ENCODE measurements around the gene CACNG8.

The CACNG8 gene

GRCh38 chr19:53958823-53959757 lies 3.6 kb upstream of the CACNG8 start:
- DNase-seq (ENCODE audit: low read depth): no peak
- no peak overlapping the region for H3K4me3 ChIP-seq (ENCODE audit: low read depth, low read length)
- TF ChIP-seq MYC (IDR thresholded peaks at IDR 0.05; ENCODE audit: low read depth, low read length): no peak

GRCh38 chr19:53960187-53960586 lies 2.5 kb upstream of the CACNG8 start:
- no peak for TF ChIP-seq MYC (IDR thresholded peaks at IDR 0.05; ENCODE audit: low read depth, low read length)
- no peak for TF ChIP-seq CTCF (IDR thresholded peaks at IDR 0.05; ENCODE audit: low read depth, low read length)
- TF ChIP-seq, protein P1, sequence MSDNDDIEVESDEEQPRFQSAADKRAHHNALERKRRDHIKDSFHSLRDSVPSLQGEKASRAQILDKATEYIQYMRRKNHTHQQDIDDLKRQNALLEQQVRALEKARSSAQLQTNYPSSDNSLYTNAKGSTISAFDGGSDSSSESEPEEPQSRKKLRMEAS (IDR thresholded peaks at IDR 0.05; ENCODE audit: low read depth, low read length): no peak
- no peak for TF ChIP-seq POLR2A (IDR thresholded peaks at IDR 0.05; ENCODE audit: extremely low read depth, insufficient read length)
- no peak overlapping the region for H3K4me3 ChIP-seq (ENCODE audit: low read depth, low read length)
- no peak for DNase-seq (ENCODE audit: low read depth)

DNA sequence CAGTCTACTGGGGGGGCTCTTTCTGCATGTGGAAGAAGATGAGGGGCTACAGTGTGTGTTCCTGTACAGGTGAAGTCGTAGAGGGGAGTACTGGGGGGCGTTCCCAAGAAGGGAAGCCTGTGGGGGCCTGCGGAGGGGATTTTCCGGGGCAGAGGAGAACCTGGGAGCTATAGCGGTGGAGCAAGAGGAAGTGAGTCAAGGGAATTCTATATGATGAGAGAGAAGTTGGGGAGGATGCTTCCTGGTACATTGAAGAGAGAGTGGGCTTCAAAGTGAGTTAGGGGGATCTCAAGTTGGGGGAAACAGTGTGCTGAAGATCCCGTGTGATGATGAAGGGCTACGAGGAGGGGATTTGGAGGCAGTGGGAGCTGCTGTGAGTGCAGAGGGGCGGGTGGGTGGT lies 1.9 kb upstream of the CACNG8 start:
- TF ChIP-seq CTCF (IDR thresholded peaks at IDR 0.05; ENCODE audit: low read depth, low read length): no peak
- TF ChIP-seq, protein P1 (IDR thresholded peaks at IDR 0.05; ENCODE audit: low read depth, low read length): no peak
- no peak for TF ChIP-seq POLR2A (IDR thresholded peaks at IDR 0.05; ENCODE audit: extremely low read depth, insufficient read length)
- no peak for TF ChIP-seq MYC (IDR thresholded peaks at IDR 0.05; ENCODE audit: low read depth, low read length)
- no peak for DNase-seq (ENCODE audit: low read depth)
- H3K4me3 ChIP-seq (ENCODE audit: low read depth, low read length): no peak overlapping the region

GRCh38 chr19:53961523-53962356 lies 997 bp upstream of the CACNG8 start:
- no peak overlapping the region for H3K4me3 ChIP-seq (ENCODE audit: low read depth, low read length)
- no peak for DNase-seq (ENCODE audit: low read depth)
- TF ChIP-seq MYC (IDR thresholded peaks at IDR 0.05; ENCODE audit: low read depth, low read length): no peak
- TF ChIP-seq, protein P1 (IDR thresholded peaks at IDR 0.05; ENCODE audit: low read depth, low read length): no peak
- no peak for TF ChIP-seq POLR2A (IDR thresholded peaks at IDR 0.05; ENCODE audit: extremely low read depth, insufficient read length)
- no peak for TF ChIP-seq CTCF (IDR thresholded peaks at IDR 0.05; ENCODE audit: low read depth, low read length)

- H3K4me3 ChIP-seq (ENCODE audit: low read depth, low read length): peak overlapping the region; percentile 34
- no peak for TF ChIP-seq CTCF (IDR thresholded peaks at IDR 0.05; ENCODE audit: low read depth, low read length)
- no peak for TF ChIP-seq POLR2A (IDR thresholded peaks at IDR 0.05; ENCODE audit: extremely low read depth, insufficient read length)
- TF ChIP-seq MYC (IDR thresholded peaks at IDR 0.05; ENCODE audit: low read depth, low read length): no peak
- TF ChIP-seq, protein P1 (IDR thresholded peaks at IDR 0.05; ENCODE audit: low read depth, low read length): no peak
- DNase-seq (ENCODE audit: low read depth): no peak
Measured at GRCh38 chr19:53965091-53965490, 2.4 kb downstream of the CACNG8 start.

DNA sequence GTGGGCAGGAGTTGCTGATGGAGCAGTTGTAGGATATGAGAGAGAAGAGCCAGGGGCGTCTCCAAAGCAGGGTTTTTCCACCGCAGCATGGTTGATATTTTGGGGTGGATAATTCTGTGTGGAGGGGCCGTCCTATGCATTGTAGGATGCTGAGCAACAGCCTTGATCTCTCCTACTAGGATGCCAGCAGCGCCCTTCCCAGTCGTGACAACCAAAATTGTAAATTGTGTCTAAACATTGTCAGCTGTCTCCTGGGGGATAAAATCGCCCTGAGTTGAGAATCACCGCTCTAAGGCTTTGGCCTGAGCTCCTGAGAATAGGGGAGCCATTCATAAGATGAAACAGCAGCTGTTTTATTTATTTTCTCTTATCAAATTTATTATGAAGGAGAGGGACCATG lies 4.2 kb downstream of the CACNG8 start:
- TF ChIP-seq POLR2A (IDR thresholded peaks at IDR 0.05; ENCODE audit: extremely low read depth, insufficient read length) (no peak), CTCF (IDR thresholded peaks at IDR 0.05; ENCODE audit: low read depth, low read length) (no peak), MYC (IDR thresholded peaks at IDR 0.05; ENCODE audit: low read depth, low read length) (no peak)
- TF ChIP-seq, protein P1 (IDR thresholded peaks at IDR 0.05; ENCODE audit: low read depth, low read length): no peak
- no peak for DNase-seq (ENCODE audit: low read depth)

More for the DNA sequence above, 4.2 kb downstream of the CACNG8 start:
- H3K4me3 ChIP-seq (ENCODE audit: low read depth, low read length): no peak overlapping the region

All from NB4 (cell line).